Stimulated activated CD8-positive, alpha-beta memory T cell treated with anti-CD3 and anti-CD28 coated beads, Interleukin-7, amount 100 ng/mL, for 1 hour (primary cell): Measurements from ENCODE around the gene CNTN5.

Experiments
- DNase-seq, 2 donors: peaks; one replicate each; pipeline ENCODE4 v3.0.0-alpha.2; 2020; ENCODE audit warnings: low read depth in 2 of 2

Gene CNTN5

GRCh38 chr11:100072131-100072530, 1051.4 kb downstream of the CNTN5 start:
- DNase-seq = no peak

GRCh38 chr11:100080381-100080780, 1059.6 kb downstream of the CNTN5 start:
- DNase-seq = no peak

- DNase-seq = no peak
Measured at GRCh38 chr11:100080821-100081220, 1060.1 kb downstream of the CNTN5 start.

GRCh38 chr11:100093698-100094097, 1072.9 kb downstream of the CNTN5 start:
- DNase-seq = no peak

GRCh38 chr11:100094121-100094865, 1073.5 kb downstream of the CNTN5 start:
- DNase-seq = no peak

- DNase-seq = no peak
Measured at GRCh38 chr11:100095809-100096208, 1075.1 kb downstream of the CNTN5 start.

GRCh38 chr11:100098560-100098959, 1077.8 kb downstream of the CNTN5 start:
- DNase-seq = no peak

- no peak for DNase-seq
Measured at GRCh38 chr11:100105255-100105981, 1084.7 kb downstream of the CNTN5 start.

GRCh38 chr11:100105982-100106358, 1085.2 kb downstream of the CNTN5 start:
- DNase-seq = no peak

- no peak for DNase-seq
Measured at GRCh38 chr11:100119176-100119575, 1098.4 kb downstream of the CNTN5 start.

GRCh38 chr11:100133114-100133513, 1112.4 kb downstream of the CNTN5 start:
- DNase-seq = no peak

GRCh38 chr11:100141201-100141600, 1120.5 kb downstream of the CNTN5 start:
- DNase-seq = no peak

- DNase-seq = no peak
Measured at GRCh38 chr11:100151944-100152343, 1131.2 kb downstream of the CNTN5 start.

GRCh38 chr11:100152766-100153165, 1132.0 kb downstream of the CNTN5 start:
- DNase-seq = no peak

GRCh38 chr11:100163471-100163870, 1142.7 kb downstream of the CNTN5 start:
- DNase-seq = no peak

GRCh38 chr11:100174881-100175280, 1154.1 kb downstream of the CNTN5 start:
- DNase-seq = no peak

- DNase-seq = no peak
Measured at GRCh38 chr11:100176456-100176855, 1155.7 kb downstream of the CNTN5 start.

GRCh38 chr11:100177651-100178050, 1156.9 kb downstream of the CNTN5 start:
- DNase-seq = no peak

- no peak for DNase-seq
Measured at GRCh38 chr11:100182350-100182749, 1161.6 kb downstream of the CNTN5 start.

GRCh38 chr11:100182927-100183326, 1162.2 kb downstream of the CNTN5 start:
- DNase-seq = no peak

GRCh38 chr11:100185588-100185987, 1164.8 kb downstream of the CNTN5 start:
- no peak for DNase-seq

- no peak for DNase-seq
Measured at GRCh38 chr11:100188137-100188783, 1167.5 kb downstream of the CNTN5 start.

GRCh38 chr11:100190395-100190794, 1169.6 kb downstream of the CNTN5 start:
- DNase-seq = no peak
